Activated naive CD4-positive, alpha-beta T cell treated with anti-CD3 and anti-CD28 coated beads, Interleukin-2, amount 50 U/mL, for 16 hours (primary cell): ENCODE data around the gene NTM.
"Not testable (repeated sequence)": the region's sequence is repeated elsewhere in the genome, so short reads cannot be mapped to it uniquely, and the experiment has no call there.

ENCODE experiments used
- DNase-seq: peaks from one replicate; pipeline ENCODE4 v3.0.0-alpha.2; 2020

The NTM gene

DNA sequence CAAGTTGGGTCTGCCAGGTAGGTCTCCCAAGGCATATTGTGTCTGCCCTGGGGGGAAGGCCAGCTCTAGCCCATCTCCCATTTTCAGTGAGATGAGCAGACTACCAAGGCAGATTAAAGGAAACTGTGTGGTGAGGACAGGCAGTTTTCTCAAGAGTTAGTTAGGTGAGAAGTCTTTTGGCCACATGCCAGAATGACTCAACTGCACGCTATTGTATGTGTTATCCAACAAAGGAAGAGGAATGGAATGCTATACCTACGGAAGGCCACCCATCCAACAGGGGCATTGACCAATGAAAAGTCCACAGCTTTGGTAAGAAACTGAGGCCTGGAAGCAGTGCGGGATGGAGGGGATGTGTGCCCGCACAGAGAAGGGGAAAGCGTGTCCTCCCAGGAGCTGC is 941.7 kb downstream of the NTM start:
- no peak for DNase-seq

DNA sequence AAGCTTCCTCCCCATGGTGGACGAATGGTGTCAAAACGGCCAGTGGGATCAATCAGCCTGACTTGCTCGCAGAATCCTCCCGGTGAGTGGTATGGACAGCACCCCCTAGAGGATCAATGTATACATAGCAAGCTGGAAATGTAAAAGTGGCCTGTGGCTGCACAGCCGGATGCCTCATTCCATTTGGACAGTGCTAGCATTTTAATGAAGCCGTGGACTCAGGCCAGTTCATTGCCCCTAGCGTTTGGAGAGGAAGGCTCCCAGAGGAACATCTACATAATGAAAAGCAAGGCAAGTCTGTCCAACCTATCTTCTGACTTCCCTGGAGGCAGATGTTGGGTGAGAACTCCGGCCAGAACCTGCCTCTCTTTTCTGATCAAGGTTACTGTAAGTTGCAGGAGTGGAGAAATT is 942.3 kb downstream of the NTM start:
- no peak for DNase-seq

DNA sequence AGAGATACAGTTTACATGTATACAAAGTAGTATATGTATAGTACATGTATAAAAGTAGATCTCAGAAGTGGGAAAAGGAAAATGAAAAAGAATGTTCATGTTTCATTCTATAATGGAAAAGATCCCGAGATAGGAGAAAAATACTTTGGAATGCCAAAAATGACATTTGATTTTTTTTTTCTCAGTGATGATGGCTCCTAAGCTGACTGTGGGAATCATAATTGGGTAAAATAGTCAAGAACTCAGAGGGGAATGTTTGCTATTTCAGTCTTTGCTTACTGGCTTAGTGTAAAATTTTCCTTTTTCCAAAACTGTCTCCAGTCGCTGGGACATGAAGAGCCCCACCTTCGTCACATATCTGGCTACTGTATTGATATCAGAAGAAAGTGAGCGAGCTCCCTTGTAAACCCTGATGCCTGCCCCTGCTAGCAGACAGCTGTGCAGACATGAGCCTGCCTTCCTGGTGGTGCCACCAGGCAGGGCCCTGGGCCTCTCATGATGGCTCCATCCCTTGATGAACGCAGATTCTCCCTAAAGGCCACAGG is 944.6 kb downstream of the NTM start:
- DNase-seq: no peak

- DNase-seq: no peak
Observed at GRCh38 chr11:132315696-132316095, 945.3 kb downstream of the NTM start.

DNA sequence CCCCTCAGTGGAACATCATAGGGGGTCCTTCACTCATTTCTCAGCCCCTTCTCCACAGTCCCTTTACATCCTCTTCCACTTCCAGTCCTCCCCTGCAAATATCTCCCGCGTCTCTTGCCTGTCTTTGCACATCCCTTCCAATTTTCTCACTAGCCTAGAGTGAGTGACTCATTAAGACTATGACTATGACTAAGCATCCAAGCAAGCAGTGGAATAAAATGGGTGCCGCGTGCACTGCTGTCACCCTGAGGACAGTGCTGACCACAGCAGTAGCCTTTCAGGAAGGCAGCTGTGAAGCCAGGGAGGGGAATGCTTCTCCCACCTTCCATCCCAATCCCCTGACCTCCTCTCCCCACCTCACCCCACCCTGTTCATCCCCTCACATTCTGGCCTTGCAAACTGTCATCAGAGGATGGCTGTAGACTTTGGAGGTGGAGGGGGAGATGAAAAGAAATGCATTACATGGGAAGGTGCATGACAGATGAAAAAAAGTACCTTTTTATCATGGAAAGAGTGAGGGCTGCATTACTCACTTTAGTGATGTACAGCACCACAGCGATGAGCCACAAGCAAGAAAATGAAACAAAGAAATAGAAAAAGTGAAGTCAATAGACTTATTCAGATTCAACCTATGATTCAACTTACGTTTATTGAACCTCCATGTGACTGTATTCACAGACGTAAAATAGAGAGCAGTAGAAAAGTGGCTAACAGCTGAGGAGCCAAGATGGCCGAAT is 948.2 kb downstream of the NTM start:
- no peak for DNase-seq

- DNase-seq: not testable (repeated sequence)
Observed at GRCh38 chr11:132319419-132319818, 949.0 kb downstream of the NTM start.

DNA sequence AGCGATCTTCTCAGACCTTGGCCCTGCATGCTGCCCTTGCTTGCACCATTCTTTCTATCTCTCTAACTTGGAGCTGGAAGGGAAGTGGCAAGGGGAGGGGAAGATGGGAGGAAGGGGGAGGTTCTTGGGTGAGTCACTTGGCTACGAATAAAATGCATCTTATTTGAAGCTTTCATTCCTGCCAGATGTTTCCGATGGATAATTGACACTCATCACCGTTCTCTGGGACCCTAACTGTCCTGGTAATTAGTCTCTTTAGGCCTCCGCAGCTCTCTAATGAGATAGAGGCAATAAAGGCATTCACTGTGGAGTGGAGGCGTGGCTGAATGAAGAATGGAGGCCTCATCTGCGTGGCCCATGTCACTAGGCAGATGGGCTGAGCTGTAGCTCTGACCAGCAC is 960.1 kb downstream of the NTM start:
- DNase-seq: no peak

DNA sequence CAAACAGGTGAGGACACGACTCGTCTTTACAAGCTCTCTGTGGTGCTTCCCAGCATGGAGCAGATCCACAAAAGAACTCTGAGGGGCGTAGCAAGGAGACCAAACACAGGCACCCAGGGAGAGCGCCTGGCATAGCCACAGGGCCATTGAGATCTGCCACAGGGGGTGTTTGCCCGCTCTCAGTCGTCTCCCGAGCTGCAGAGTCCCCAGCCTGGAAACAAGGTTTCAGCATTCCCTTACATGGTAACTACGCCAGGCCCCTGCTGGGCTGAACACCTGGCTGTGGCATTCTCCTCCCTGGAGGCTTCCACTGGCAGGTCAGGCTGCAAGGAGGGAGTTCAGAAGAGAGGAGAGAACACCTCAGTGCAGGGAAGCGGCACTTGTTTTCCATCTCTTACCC is 962.1 kb downstream of the NTM start:
- DNase-seq: no peak

DNA sequence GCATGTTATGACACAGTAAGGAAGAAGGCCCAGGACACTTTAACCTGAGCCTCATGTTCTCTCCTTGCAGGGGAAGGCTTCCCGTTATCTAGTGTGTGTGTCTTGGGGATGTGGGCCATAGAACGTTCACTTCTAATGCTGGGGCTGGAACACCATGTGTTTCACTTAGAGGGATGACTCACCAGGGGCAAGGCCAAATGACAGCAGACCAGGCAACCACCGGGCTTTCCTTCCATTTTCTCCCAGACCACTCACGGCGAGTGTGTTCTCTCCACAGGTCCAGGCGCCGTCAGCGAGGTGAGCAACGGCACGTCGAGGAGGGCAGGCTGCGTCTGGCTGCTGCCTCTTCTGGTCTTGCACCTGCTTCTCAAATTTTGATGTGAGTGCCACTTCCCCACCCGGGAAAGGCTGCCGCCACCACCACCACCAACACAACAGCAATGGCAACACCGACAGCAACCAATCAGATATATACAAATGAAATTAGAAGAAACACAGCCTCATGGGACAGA is 964.4 kb downstream of the NTM start:
- DNase-seq: no peak

GRCh38 chr11:132335311-132335710 is 964.9 kb downstream of the NTM start:
- DNase-seq: no peak

DNA sequence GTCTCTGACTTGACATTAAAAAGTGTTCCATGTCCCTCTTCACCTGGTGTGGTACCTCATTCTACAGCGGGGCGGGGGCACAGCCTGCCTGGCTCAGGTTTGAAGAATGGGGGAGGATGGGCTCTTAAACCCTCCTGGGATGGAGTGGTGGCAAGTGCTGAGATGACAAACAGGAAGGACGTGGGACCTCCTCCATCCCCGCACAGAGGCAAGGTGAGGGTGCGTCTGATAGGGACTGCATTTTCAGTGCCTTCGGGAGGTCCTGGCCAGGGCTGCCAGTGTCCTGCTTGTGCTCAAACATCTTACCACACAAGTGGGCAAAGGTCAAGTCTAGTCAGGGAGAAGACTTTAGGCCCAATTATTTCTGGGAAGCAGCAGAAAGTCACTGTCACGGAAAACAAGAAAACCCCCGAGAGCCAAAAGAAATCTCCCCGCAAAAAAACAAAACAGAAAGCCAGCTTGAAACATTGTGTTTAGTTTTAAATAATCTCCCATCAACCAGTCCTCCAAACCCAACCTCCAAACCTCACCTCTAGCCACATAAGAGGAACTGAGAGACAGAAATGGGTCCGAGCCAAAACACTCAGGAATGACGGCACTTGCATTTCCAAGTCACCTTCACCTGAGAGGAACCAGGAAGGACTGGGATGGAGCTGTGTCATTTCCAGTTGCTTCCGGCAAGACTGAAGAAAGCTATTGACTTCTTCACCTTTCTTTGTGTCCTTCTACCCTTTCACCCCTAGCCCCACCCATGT is 966.5 kb downstream of the NTM start:
- no peak for DNase-seq

- DNase-seq: no peak
Observed at GRCh38 chr11:132337819-132338416, 967.5 kb downstream of the NTM start.

DNA sequence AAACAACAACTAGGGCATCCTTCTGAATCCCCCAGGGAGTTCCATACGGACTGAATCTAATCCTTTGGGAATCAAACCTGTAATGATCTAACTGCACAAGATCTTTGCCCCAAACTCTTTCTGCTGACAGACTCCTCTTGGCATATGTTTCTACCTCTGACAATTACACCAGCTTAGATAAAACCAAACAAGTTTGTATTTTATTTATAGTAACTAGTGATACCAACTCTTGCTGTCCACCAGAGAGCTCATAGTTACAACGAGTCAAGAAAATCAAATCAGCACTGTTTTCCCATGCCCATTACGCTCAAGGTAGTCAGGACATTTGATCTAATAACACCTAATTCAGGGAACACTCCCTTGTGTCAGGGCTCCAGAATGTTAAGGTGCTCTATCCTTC is 972.0 kb downstream of the NTM start:
- no peak for DNase-seq

DNA sequence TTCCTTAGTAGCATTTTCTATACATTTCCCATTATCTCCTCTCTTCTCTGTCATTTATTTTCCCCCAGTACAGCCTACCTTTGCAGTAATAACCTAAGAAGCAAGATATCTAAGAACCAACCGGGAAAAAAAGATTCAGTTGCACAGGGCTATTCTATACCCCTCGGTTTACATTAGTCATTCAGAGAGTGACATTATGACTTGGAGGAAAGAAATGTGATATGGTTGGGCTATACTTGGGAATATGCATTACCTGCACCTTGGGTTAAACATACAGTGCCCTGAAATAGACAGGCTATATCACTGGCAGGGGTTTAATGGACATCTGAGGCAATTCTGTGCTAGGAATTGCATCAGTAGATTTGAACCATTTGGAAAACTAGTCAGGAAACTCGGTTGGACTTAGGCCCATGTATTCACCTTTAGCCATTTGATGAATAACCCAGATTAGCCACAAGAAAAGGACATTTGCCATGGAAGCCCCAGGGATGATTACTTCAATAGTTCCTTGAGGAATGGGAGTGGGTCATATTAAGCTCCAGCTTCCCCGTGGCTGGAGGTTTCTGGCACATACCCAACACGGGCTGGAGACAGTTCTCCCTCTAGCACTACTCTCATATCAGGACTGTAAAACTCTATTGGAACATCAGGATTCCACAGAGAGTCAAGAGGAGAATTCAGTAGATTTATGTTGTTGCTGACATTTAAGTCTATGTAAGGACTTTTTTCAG is 973.2 kb downstream of the NTM start:
- DNase-seq: no peak

GRCh38 chr11:132346558-132347148 is 976.2 kb downstream of the NTM start:
- no peak for DNase-seq

- DNase-seq: no peak
Observed at GRCh38 chr11:132347156-132348090, 977.0 kb downstream of the NTM start.

GRCh38 chr11:132349811-132350733 is 979.7 kb downstream of the NTM start:
- no peak for DNase-seq

DNA sequence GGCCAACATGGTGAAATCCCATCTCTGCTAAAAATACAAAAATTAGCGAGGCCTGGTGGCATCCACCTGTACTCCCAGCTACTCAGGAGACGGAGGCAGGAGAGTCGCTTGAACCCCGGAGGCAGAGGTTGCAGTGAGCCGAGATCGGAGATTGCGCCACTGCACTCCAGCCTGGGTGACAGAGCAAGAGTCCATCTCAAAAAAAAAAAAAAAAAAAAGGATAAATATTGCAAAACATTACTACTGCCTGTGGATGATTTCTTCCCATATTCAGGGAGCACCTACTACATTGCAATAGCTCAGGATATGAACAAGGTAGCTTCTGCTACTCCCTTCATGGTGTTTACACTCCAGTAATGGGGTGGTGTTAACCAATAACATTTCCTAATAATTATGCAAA is 980.6 kb downstream of the NTM start:
- no peak for DNase-seq

DNA sequence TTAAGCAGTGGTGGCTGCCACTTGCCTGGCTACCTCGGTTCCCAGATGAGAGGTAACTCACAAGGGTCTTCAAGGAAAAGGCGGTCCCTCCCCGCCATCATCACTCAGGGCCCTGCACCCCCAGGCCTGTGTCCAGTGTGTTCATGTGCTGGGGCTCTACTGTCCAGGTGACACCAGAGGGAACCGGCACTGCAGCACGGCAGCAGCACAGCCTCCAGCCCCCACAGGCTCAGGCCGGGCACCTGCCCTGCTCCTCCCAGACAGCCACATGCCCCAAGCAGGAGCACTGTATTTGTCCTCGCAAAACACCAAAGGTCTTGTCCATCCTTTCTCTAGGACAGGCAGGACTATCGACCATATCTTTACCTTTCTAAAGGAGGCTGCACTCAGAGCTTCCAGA is 982.1 kb downstream of the NTM start:
- DNase-seq: no peak

- no peak for DNase-seq
Observed at GRCh38 chr11:132353255-132353654, 982.8 kb downstream of the NTM start.
